HG02938 (cell line): ENCODE results near the gene BCL3.

Source experiments
- ATAC-seq: cut with Tn5 transposase; IDR thresholded peaks from one replicate; pipeline ENCODE4 v1.9.1; 2021; ENCODE audit warnings: mild to moderate bottlenecking, moderate library complexity; ENCODE audit not compliant: unreplicated experiment

Gene BCL3

DNA sequence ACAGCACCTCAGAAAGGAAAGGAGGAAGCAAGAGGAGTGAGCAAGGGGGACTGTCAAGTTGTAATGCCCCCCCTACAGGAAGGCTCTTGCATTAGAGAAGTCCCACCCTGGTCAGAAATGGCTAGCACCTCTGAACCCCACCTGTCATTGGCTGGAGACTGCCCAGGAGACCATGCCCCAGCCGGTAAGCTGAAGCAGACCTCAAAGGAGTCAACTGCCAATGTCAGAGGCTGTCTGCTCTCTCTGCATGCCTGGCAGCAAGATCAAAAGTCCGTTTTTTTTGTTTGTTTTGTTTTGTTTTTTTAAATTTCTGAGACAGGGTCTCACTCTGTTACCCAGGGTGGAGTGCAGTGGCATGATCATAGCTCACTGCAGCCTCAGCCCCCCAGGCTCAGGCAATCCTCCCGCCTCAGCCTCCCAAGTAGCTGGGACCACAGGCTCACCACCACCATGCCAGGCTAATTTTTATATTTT is 8.1 kb upstream of the BCL3 start:
- no peak for ATAC-seq

DNA sequence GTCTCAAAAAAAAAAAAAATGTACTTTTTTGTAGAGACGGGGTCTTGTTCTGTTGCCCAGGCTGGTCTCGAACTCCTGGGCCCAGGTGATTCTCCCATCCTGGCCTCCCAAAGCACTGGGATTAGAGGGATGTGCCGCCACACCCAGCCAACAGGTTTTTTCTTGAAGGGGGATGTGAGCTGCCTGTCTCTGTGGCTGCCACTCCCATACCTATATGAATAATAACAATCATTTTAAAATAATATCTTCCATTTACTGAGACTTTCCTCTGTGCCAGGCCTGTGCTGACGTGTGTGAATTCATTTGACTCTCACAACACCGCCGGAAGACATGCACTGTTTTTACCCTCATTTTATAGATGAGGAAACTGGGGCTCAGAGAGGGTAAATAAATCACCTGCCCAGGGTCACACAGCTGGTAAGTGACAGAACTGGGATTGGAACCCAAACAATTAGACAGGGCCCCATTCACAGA is 7.2 kb upstream of the BCL3 start:
- ATAC-seq = no peak

DNA sequence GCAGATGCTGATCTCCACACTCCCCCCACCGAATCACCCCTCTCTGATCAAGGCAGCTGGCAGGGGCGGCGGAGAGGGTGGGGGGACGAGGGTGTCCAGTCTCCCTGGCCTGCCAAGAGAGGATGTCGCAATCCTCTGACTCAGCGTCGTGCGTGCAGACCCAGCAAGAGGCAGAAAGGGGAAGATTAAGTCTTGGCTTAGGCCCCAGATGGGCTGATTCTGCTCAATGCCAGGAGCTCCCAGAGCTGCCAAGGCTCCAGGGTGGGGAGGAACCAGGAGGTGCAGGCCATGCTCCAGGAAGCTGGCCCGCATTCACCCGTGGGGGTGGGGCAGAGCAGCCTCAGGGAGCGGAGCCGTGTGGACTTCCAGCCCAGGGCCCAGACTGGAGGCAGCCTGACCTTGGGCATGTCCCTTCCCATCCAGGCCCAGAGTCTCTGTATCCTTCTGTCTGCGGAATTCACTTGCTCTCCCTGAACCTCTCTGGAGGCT is 6.6 kb upstream of the BCL3 start:
- no peak for ATAC-seq

DNA sequence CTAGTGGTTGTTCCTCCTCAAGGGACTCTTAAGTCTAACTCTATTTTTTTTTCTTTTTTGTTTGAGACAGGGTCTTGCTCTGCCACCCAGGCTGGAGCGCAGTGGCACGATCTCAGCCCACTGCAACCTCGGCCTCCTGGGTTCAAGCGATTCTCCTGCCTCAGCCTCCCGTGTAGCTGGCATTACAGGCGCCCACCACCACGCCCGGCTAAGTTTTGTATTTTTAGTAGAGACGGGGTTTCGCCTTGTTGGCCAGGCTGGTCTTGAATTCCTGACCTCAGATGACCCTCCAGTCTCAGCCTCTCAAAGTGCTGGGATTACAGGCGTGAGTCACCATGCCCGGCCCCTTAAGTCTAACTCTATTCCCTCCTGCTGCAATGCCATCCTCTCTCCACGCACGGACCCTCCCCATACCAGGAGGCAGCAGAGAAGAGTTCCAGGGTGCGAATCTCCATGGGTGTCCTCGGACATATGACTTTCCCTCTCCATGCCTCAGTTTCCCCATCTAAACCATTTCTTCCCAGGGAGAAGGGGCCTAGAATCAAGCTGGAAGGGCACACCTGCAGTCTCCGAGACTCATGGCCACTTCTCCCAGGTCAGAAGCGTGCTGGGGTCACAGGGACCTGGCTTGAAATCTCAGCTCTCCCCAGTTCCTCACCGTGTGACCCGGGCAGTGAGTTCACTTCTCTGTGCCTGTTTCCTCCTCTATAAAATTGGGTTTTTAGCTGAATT is 6.0 kb upstream of the BCL3 start:
- no peak for ATAC-seq

DNA sequence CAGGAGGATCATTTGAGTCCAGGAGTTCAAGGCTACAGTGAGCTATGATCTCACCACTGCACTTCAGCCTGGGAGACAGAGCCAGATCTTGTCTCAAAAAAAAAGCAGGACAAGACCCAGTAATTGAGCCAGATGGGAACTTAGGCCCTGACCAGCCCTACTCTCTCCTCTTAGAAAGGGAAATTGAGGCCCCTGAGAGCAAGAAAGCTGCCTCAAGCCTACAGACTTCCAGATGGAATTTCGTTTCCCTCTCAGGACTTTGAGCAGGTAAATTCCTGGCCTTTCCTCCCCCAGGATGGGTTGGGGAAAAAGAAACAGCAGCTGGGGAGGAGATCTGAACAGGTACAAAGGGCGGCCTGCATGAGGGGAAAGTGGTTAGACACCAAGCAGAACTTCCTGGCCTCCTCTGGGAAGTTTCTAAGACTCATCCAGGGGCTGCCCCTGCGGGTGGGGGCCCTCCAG is 3.6 kb upstream of the BCL3 start:
- ATAC-seq = no peak

DNA sequence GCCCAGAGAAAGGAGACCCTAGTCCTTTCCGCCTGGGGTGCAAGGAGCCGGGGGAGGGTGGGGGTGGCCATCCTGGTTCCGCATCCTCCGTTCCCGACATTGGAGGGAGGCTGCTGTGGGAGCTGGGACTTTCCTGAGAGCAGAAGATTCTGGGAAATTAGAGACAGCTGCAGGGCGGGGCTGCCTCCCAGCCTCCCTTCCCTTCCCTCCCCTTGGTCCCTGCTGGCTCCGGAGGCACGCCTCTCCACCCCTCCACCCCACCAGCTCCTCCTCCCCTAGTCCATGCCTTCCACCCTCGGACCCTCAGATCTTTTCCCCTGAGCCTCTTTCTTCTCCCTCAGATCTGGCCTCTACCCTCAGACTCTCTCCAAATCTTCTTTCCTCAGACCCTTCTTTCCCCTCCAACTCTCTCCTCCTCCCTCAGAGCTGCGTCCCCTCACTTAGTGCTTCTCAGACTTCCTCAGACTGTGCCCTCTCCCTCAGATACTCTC is 3.1 kb upstream of the BCL3 start:
- ATAC-seq = no peak

DNA sequence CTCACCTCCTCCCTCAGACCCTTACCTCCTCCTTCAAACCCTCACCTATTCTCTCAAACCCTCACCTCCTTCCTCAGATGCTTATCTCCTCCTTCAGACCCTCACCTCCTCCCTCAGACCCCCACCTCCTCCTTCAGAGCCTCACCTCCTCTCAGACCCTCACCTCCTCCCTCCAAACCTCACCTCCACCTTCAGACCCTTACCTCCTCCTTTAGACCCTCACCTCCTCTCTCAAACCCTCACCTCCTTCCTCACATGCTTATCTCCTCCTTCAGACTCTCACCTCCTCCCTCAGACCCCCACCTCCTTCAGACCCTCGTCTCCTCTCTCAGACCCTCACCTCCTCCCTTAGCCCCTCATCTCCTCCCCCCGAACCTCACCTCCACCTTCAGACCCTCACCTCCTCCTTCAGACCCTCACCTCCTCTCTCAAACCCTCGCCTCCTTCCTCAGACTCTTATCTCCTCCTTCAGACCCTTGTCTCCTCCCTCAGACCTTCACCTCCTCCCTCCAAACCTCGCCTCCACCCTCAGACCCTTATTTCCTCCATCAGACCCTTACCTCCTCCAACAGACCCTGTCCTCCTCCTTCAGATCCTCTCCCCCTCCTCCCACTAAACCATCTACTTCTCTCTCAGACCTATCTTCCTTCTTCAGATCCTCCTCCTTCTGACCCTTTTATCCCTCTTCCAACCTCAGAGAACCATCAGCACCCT is 2.5 kb upstream of the BCL3 start:
- ATAC-seq = no peak

DNA sequence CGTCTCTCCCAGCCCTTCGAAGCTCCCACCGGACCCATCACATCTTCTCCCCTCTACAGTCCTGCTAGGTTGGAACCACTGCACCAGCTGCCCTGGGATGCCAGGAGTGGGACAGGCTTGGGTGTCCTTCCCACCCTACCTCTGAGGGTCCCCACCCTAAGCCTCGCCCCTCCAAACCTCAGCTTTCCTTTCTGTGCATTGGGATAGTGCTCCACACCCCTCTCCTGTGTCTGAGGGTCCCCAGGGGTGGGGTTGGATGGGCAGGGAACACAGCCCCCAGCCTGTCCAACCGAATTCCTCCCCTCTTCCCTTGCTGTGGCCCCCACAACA is 1.9 kb upstream of the BCL3 start:
- ATAC-seq = no peak

DNA sequence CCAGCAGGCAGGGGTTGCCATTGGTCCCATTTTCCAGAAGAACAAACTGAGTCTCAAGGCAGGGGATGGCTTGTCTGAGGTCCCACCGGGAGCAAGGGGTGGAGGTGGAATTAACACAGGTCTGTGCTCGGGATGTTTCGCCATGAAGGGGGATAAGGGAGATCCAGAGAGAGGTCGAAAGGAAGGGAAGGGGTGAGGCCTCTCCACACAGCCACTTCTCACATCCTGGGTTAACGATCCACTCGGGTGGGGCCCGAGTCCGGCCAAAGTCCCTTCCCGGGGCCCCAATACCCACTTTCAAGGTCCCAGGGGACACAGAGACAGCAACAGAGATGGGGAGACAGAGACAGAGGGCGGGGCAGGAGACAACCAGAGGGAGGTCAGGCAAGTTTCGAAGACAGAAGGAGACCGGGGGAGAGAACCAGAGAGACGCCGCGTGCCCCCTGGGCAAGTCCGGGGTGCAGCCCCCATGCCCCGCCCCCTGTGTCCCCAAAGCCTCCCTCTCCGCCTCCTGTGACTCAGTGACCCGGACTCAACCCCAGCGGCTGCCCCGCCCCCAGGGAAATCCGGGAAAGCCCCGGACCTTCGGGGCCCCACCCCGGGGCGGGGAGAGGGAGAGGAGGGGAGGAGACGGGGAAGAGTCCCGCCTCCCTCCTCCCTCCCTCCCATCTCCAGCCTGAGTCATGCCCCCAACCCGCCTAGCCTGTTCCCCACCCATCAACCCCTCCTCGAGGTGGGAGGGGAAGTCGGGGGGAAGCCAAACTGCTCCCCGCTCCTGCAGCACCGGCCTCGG is 1.4 kb upstream of the BCL3 start:
- ATAC-seq = no peak

DNA sequence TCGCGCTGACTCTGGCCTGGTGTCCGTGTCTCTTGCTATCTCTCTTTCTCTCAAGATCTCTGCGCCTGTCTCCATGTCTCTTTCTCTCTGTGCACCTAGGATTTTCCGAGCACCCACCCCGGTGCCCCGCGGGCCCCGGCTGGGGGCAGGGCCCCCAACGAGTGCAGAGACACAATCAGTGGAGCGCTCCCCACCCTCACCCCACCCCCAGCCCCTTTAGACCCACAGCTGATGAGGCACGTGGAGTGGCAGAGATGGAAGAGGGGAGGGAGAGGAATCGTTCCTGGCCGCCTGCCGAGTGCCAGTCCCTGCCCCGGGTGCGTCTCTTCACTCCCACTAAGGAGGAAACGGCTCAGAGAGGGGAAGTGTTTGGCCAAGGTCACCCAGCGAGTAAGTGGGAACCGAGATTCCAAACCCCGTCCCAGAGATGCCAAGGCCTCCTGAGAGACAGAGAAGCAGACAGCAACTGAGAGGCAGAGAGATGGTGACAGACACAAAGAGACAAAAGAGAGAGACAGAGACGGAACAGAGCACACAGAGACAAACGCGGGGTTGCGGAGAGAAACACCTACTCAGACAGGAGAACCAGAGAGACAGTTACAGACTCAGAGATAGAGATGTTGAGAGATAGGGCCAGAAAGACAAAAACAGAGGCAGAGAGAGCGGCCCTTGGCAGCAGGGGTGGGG is 626 bp upstream of the BCL3 start:
- ATAC-seq = no peak

DNA sequence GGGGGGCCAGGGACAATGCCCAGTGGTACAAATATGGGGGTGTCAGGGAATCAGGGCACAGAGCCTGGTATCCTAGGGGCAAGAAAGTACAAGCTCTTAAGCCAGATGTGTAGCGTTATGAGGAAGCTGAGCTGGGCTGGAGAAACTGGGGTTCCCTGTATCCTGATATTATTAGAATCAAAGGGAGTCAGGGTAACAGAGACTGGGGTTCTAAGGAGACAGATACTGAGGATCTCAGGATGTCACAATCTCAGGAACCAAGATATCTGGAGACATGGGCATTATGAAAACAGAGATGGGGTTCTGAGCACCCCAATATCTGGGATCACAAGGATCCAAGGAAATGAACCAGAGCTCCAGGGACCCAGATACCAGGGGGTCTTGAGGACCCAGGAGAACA is 784 bp downstream of the BCL3 start:
- no peak for ATAC-seq

DNA sequence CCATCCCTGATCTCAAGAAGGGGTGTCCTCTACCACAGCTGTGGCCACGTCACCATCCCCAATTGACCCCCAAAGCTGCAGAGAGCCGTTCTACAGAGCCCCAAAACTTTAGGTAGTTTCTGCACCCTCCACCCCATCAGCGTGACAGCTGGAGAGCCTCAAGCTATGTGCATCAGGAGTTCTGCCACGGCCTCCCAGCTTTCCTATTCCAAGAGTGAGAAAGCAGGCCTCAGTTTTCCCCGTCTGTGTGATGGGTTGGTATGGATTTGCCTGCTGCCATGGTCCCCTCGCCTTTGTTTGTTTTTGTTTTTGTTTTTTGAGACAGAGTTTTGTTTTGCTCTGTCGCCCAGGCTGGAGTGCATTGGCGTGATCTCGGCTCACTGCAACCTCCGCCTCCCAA is 1.5 kb downstream of the BCL3 start:
- ATAC-seq = no peak

DNA sequence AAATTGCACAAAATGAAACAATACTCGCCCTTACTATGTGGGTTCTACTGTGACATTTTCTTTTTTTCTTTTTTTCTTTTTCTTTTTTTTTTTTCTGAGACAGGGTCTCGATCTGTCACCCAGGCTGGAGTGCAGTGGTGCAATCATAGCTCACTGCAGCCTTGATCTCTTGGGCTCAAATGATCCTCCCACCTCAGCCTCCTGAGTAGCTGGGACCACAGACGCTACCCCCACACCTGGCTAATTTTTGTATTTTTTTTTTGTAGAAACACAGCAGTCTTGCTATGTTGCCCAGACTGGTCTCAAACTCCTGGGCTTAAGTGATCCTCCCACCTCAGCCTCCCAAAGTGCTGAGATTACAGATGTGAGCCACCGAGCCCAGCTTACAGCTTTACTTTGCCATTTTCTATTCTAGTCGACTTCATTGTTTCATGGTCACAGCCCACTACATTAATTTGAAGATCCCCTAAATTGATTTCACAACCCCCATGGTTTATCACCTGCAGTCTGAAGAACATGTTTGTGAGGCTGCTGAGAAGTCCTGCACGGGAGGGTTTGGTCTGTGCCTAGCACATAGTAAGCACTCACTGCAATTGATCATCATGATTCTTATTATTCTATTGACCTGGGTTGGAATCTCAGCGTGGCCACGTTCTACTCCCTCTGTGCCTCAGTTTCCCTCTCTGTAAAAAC is 3.8 kb downstream of the BCL3 start:
- no peak for ATAC-seq

DNA sequence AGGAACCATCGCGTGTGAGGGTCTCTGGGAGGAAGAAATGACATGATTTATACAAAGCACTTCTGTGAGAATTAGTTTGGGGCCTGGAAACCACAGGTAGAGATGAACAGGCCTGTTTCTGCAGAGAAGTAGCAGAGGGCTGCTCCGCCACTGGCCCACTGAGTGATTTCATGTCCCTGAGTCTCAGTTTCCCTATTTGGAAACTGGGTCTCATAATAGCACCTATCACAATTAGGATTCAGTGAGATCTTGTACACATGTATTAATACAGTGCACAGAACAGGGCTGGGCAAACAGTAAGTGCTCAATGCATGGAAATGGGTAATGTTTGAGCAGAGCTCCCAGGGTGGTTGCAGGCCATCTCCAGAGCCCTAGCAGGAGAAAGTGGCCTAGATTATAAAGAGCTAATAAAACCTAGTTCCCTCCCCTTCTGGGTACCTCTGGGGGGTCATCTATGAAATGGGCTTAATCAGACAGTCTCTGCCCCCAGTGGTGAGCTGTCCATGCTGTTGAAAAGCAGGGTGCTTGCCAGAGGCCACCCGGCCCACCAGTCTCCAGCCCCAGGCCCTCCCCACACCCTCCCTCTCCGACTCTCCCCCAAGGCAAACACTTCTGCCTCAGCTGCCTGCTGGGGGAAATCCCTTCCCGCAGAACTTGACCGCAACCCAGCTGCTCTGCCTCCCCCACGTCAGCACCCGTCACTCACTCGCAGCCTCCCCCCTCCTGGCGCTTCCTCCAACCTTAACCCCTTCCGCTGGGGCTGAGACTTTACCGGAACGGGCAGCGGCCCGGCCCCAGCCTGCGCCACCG is 4.5 kb downstream of the BCL3 start:
- peak; percentile 72 for ATAC-seq

DNA sequence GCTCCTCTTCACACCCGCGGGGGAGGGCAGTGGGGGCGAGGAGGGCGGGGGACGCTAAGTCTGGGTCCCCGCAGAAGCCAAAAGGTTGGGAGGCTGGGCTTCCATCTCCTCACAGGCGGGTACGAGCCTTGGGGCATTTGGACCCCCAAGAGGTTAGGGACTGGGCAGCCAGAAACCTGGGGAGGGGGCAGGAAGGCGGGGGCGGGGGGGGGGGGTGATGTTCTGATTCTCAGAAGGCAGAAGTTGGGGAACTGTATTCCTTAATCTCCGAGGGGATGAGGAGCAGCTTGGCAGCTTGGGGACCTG is 5.1 kb downstream of the BCL3 start:
- no peak for ATAC-seq

DNA sequence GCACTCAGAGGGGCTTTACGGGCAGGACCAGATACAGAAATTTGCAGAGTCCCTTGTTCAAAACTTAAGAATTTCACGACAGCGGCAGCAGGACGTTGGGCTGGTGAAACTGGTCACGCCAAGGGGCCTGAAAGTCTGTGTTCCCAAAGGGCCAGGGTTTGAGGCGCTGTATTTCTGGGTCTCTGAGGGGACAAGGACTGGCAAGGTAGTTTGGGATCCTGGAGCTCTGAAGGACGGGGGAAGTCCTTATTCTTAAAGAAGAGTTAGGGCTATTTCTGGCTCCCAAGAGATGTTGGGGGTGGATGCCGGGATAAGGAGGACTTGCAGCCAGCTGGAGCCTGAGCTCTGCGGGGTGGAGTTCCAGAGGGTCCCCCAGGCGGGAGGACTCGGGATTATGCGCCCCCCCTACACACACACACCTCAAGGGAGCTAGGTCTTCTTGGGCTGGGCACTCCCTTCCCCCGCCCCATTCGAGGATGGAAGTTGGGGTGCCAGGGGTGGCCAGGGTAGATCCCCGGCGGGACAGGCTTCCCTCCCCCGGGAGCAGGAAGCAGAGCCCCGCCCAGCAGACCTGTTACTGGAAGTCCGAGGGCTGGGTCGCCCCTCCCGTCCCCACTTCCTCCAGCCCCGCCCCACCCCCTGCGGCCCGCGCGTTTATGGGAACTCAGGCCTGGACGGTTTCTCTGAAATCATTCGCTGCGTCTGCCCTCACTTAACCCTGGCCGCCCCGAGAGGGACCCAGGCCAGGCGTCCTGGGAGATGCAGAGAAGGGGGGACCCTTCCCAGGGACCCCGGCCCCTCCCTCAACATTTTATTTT is 5.6 kb downstream of the BCL3 start:
- no peak for ATAC-seq

DNA sequence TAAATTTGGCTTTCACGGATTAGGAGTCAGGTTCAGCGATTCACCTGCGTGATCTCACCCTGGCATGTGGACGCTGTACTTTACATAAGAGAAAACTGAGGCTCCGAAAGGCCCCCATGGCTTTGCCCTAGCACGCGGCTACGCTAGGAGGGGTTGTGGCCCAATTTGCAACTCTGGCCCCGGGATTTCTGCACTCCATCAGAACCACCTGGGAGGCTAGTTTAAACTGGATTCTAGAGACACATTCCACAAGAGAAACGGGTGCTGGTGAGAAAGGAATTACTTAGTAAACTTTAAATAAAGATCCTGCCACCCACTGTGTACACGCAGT is 6.2 kb downstream of the BCL3 start:
- ATAC-seq = no peak

DNA sequence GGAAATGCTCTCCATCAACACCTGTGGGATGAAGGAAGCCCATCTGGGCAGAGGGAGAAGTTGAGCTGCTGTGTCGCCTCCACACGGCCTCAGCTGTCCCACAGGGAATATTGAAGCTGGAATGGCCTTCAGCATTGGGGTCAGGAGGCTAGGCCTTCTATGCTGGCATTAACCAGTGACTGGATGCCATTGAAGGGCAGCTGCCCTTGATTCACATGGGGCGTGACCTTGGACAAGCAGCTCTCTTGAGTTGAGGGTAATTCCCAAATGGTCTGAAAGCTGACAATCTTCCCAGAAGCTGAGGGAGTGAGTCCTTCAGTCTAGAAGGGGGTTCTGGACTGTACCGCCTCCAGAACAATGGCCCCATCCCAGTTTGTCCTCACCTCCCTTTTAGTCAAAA is 6.7 kb downstream of the BCL3 start:
- ATAC-seq = no peak

DNA sequence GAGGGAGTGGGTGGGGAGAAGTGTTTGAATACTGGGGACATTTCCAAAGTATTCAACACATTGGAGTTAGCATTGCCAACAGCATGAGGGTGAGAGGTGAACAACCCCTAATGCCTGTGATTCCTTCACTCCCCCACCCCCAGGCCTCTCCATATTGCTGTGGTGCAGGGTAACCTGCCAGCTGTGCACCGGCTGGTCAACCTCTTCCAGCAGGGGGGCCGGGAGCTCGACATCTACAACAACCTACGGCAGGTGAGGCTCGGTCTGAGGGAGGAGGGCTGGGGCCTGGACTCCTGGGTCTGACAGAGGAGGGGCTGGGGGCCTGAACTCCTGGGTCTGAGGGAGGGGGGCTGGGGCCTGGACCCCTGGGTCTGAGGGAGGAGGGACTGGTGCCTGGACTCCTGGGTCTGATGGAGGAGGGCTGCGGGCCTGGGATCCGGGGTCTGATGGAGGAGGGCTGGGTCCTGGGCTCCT is 7.6 kb downstream of the BCL3 start:
- ATAC-seq = no peak
